Adipocyte (in vitro differentiated cells): ENCODE data around the gene TENM3.

ENCODE experiments used
- DNase-seq: peaks from one replicate; pipeline ENCODE4 v3.0.0-alpha.2; 2015; ENCODE audit warnings: low read depth
- H3K27me3 ChIP-seq: replicated peaks from 2 replicates; pipeline ENCODE4 v1.7.0; 2013; ENCODE audit warnings: mild to moderate bottlenecking, low read length, moderate library complexity; ENCODE audit not compliant: control insufficient read depth, insufficient read depth
- H3K36me3 ChIP-seq: 2 replicates; pipeline ENCODE4 v1.7.0; 2013; ENCODE audit warnings: low read length, mild to moderate bottlenecking, moderate library complexity; ENCODE audit not compliant: control insufficient read depth, insufficient read depth, severe bottlenecking
- H3K4me1 ChIP-seq: 2 replicates; pipeline ENCODE4 v1.7.0; 2013; ENCODE audit warnings: mild to moderate bottlenecking, low read length, moderate library complexity; ENCODE audit not compliant: control insufficient read depth, insufficient read depth
- H3K4me3 ChIP-seq: 2 replicates; pipeline ENCODE4 v1.7.0; 2013; ENCODE audit warnings: mild to moderate bottlenecking, low read length, moderate library complexity
- H3K9ac ChIP-seq: 2 replicates; pipeline ENCODE4 v1.7.0; 2013; ENCODE audit warnings: mild to moderate bottlenecking, low read length, moderate library complexity
- H3K9me3 ChIP-seq: 2 replicates; pipeline ENCODE4 v1.7.0; 2013; ENCODE audit warnings: mild to moderate bottlenecking, low read length, moderate library complexity; ENCODE audit not compliant: control insufficient read depth

The TENM3 gene

DNA sequence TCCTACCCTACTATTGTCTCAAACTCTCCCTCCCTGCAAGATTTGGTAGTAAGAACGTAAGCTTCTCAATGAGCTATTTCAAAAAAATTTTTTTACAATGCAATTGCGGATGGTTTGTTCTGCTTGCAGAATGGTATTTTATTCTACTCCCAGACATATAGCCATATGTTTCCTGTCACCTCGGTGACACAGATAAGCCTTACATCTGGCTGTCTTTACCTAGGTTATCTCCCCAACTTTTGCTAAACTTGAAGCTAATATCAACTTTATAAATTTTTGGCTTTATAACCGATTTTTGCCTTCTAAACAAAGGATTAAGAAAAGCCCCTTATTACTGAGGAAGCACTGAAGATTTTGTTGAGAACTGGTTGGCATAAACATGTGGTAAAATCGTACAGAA is 331.5 kb downstream of the TENM3 start:
- Histone ChIP-seq H3K4me3 (no peak overlapping the region), H3K9ac (no peak overlapping the region)

DNA sequence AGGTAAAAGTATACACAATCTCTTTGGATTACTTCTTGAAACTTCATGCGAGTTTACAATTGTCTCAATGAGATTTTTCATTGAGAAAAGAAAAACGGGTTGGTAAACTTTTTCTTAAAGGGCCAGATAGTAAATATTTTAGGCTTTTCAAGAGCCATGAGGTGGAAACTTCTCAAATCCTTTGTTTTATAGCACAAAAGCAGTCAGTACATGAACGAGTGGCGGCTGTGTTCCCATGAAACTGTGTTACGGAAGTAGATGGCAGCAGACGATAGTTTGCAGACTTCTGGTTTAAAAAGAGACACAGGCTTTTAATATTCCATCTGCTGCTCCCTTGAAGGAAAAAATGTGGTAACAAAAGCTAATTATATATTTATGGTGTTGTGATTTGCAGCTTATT is 332.0 kb downstream of the TENM3 start:
- Histone ChIP-seq H3K36me3 (no peaks in the 10 kb centered on the region), H3K4me3 (no peak overlapping the region), H3K4me1 (no peaks in the 10 kb centered on the region), H3K27me3 (no peaks in the 10 kb centered on the region), H3K9me3 (no peaks in the 10 kb centered on the region), H3K9ac (no peak overlapping the region)
- no peak for DNase-seq

More for the DNA sequence above, 331.5 kb downstream of the TENM3 start:
- DNase-seq: no peak
- no peaks in the 10 kb centered on the region for H3K4me1 ChIP-seq
- H3K9me3 ChIP-seq: no peaks in the 10 kb centered on the region
- no peaks in the 10 kb centered on the region for H3K27me3 ChIP-seq
- H3K36me3 ChIP-seq: no peaks in the 10 kb centered on the region

DNA sequence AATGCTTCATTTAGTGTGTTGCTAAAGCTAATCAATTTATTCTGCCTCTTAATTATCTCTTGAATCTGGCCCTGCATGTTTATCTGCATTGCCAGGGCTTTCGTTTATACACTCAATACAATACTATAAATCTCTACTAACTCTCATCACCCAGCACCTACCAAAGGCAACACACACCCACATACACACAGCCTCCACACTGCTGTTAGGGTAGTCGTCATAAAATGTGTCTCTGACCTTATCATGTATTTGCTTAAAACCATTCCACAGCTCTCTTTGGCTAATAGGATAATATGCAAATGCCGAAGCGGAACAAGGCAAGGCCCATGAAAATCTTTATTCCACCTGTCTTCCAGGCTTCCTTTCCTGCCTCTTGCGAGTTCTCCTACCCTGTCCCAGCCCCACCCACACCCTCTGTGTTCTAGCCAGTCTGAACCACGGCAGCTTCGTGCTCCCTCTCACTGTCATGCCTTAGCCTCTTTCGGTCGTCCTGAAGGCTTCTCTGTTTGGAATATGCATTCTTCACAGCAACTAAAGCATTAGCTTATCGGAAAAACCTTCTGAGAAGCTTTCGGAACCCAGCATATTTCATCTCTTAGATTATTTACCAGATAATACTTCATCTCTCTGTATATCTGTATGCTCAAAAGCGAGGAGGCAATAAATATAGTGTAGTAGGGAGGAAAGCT is 333.5 kb downstream of the TENM3 start:
- Histone ChIP-seq H3K4me1 (no peaks in the 10 kb centered on the region), H3K4me3 (no peak overlapping the region), H3K9ac (no peak overlapping the region), H3K9me3 (no peaks in the 10 kb centered on the region), H3K27me3 (no peaks in the 10 kb centered on the region), H3K36me3 (no peaks in the 10 kb centered on the region)
- DNase-seq: no peak

DNA sequence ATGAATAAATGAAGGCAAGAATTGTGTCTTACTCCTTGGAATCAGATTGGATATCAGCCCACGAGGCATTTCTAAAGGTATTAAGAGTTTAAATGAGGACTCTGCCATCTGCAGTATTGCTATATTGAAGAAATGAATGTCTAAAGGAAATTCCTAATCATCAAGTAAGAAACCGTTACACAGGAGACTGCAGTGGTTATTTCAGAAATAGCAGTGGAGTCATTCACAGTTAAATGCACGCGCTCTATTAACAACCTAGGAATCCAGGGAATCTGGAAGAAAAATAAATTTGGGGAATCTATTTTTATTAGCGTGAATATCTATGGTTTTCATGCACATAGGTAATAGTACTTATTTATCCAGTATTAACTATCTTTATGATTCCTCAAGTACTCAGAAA is 334.2 kb downstream of the TENM3 start:
- DNase-seq: no peak
- Histone ChIP-seq H3K9ac (no peak overlapping the region), H3K27me3 (no peaks in the 10 kb centered on the region), H3K36me3 (no peaks in the 10 kb centered on the region), H3K9me3 (no peaks in the 10 kb centered on the region), H3K4me1 (no peaks in the 10 kb centered on the region), H3K4me3 (no peak overlapping the region)

DNA sequence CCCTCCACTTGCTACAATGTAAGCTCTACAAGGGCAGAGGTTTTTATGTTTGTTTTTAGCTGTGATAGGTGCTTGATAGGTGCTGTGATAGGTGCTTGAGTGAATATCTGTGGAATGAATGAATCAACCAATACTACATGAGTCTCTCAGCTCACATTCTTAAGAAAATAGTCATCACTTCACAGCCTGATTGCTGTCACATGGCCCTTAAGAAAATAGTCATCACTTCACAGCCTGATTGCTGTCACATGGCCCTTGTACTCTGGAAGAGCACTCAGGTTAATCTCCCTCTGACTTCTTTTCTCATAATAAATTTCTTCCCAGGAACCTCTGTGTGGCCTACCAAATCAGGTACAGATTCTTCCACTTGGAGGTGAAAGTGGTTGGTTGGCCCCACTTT is 335.2 kb downstream of the TENM3 start:
- Histone ChIP-seq H3K4me1 (no peaks in the 10 kb centered on the region), H3K9me3 (no peaks in the 10 kb centered on the region), H3K27me3 (no peaks in the 10 kb centered on the region), H3K36me3 (no peaks in the 10 kb centered on the region), H3K4me3 (no peak overlapping the region), H3K9ac (no peak overlapping the region)
- peak; percentile 59 for DNase-seq

DNA sequence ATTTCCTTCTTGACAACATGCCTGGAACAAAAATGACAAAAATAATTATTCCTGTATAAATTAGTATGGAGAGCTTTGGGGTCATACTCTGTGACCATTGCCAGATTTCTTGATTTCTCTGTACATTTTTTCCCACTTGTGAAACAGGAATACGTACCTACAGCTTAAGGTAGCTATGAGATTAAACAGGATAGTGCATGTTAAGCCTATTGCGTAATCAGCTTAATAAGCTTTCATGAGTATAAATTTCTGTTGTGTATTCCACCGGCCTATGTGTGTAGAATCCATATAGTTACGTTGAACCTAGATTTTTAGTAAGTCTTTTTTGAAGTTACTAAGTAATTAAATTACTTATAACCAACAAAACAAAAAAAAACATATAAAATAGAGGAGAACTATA is 339.0 kb downstream of the TENM3 start:
- no peak for DNase-seq

DNA sequence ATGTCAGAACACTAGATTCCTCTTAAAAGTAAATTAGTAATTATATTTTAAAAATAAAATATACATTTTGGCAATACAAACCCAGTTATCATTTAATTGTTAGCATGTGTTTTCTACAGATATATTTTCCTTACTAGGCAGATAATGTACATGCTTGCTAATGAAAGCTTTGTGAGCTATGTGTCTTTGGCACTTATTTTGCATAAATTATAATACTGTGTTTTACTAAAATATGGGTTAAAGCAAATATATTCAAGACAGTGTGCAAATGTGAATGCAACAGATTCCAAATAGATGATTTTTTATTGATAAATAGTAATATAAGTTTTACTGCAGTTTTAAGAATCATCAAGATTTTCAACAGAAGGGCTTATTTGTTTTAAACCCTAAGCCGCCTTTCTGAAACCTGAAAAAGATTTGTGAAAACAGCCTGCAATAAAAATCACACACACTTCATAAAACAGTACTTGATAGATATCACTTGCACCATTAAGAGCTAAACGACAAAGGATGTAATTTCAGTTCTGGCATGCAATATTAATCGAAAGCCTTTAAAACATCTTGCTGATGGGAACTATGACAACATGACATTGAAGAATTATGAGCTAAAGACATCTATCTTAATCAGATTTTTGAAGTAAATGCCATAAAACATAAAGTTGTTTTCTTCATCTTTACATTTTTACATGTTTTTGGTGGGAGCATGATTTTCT is 340.7 kb downstream of the TENM3 start:
- Histone ChIP-seq H3K9me3 (peaks cover 8% of the 10 kb centered on the region), H3K27me3 (no peaks in the 10 kb centered on the region), H3K4me1 (no peaks in the 10 kb centered on the region), H3K36me3 (no peaks in the 10 kb centered on the region), H3K9ac (no peak overlapping the region), H3K4me3 (no peak overlapping the region)
- DNase-seq: no peak

More for the DNA sequence above, 339.0 kb downstream of the TENM3 start:
- no peaks in the 10 kb centered on the region for H3K9me3 ChIP-seq
- no peaks in the 10 kb centered on the region for H3K36me3 ChIP-seq
- no peaks in the 10 kb centered on the region for H3K4me1 ChIP-seq
- no peaks in the 10 kb centered on the region for H3K27me3 ChIP-seq
- no peak overlapping the region for H3K9ac ChIP-seq
- H3K4me3 ChIP-seq: no peak overlapping the region

DNA sequence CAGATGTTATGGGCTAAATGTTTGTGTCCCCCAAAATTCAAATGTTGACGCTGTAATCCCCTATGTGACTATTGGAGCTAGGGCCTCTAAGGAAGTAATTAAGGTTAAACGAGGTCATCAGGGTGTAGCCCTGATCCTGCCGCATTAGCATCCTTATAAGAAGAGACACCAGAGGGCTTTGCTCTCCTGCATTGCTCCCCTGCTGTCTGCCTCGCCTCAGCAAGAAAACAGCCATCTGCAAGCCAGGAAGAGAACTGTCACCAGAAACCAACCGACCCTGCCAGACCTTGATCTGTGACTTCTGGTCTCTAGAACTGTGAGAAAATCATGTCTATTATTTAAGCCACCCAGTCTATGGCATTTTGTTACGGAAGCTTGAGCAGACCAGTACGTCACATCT is 342.1 kb downstream of the TENM3 start:
- no peaks in the 10 kb centered on the region for H3K27me3 ChIP-seq
- H3K4me3 ChIP-seq: no peak overlapping the region
- no peak overlapping the region for H3K9ac ChIP-seq
- H3K4me1 ChIP-seq: no peaks in the 10 kb centered on the region
- DNase-seq: no peak
- H3K36me3 ChIP-seq: no peaks in the 10 kb centered on the region
- H3K9me3 ChIP-seq: peaks cover 12% of the 10 kb centered on the region

DNA sequence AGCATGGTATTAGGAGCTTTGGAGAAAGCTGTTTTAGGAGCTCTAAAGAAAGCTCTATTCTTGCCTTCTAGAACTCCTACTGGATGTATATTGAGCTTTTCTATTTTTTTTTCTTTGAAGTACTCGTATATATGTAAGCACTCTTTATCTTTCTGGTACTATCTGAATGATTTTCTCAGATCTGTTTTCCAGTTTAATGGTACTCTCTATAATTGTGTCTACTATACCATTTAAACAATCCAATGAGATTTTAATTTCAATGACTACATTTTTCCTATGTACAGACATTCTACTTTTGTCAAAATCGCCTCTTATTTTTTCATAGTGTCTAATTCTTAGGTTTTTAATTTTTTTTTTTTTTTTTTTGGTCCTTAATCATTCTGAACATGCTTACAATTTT is 345.9 kb downstream of the TENM3 start:
- H3K27me3 ChIP-seq: no peaks in the 10 kb centered on the region
- peaks cover 12% of the 10 kb centered on the region for H3K9me3 ChIP-seq
- H3K9ac ChIP-seq: no peak overlapping the region
- no peaks in the 10 kb centered on the region for H3K36me3 ChIP-seq
- H3K4me3 ChIP-seq: no peak overlapping the region
- no peaks in the 10 kb centered on the region for H3K4me1 ChIP-seq
- DNase-seq: no peak

DNA sequence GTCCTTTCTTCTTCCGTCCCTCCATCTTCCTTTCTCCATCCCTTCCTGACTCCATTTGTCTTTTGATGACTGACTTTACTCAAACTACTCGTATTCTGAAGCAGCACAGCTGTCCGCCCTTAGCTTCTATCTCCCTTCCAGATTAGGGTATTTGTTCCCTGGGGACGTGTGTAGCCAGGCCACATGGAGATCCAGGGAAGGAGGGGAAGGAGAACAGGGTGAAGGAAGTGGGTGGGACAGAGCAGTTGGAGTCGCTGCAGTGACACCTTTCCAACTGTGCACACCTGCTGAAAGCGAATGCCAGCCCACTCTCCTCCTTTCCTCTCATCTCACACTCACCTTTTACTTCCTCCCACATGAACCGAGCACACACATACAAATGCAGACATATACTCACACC is 350.2 kb downstream of the TENM3 start:
- Histone ChIP-seq H3K9me3 (peaks cover 9% of the 10 kb centered on the region), H3K4me1 (no peaks in the 10 kb centered on the region), H3K27me3 (no peaks in the 10 kb centered on the region), H3K4me3 (no peak overlapping the region), H3K36me3 (no peaks in the 10 kb centered on the region), H3K9ac (no peak overlapping the region)
- no peak for DNase-seq

DNA sequence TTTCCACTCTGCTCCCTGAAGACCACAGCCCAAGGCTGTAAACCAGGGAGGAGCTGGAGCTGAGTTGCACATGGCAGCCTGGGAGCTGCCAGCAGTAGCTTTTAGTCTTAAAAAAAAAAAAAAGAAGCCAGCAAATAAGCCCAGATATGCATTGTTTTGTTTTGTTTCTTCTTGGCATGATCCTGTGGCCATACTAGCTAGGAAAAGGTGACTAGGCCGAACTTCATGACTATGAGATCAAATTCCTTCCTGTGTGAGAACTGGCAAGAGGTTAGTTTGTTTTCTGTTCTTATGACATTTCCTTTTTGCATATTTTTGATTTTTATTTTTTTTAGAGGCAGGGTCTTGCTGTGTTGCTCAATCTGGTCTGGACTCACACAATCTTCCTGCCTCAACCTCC is 350.7 kb downstream of the TENM3 start:
- peak; percentile 15 for DNase-seq
- Histone ChIP-seq H3K4me1 (no peaks in the 10 kb centered on the region), H3K27me3 (no peaks in the 10 kb centered on the region)

More for the DNA sequence above, 350.7 kb downstream of the TENM3 start:
- Histone ChIP-seq H3K4me3 (no peak overlapping the region), H3K9ac (no peak overlapping the region), H3K36me3 (no peaks in the 10 kb centered on the region), H3K9me3 (peaks cover 5% of the 10 kb centered on the region)
